KMS-11 (cell line): ENCODE results near the gene UBL4B.

ENCODE experiments used
- H2AFZ ChIP-seq: fragments of 200-600 bp; sonication (generic); 2 replicates; pipeline ENCODE4 v1.6.1; 2016; ENCODE audit warnings: antibody characterized with exemption, mixed run types, low read depth
- H3K27ac ChIP-seq: fragments of 200-600 bp; sonication (generic); 2 replicates; pipeline ENCODE4 v1.6.1; 2016; ENCODE audit warnings: mild to moderate bottlenecking, mixed run types
- H3K27me3 ChIP-seq: fragments of 200-600 bp; sonication (generic); 2 replicates; pipeline ENCODE4 v1.6.1; 2017; ENCODE audit warnings: mild to moderate bottlenecking, low read depth, mixed run types, moderate library complexity; ENCODE audit not compliant: insufficient read depth
- H3K36me3 ChIP-seq: fragments of 200-600 bp; sonication (generic); 2 replicates; pipeline ENCODE4 v1.6.1; 2017; ENCODE audit warnings: mild to moderate bottlenecking, mixed run types; ENCODE audit not compliant: insufficient read depth
- H3K4me1 ChIP-seq: fragments of 200-600 bp; sonication (generic); 2 replicates; pipeline ENCODE4 v1.6.1; 2016; ENCODE audit warnings: mild to moderate bottlenecking, low read depth, mixed run types; ENCODE audit not compliant: poor library complexity, severe bottlenecking
- H3K4me2 ChIP-seq: fragments of 200-600 bp; sonication (generic); 2 replicates; pipeline ENCODE4 v1.7.0; 2016; ENCODE audit warnings: mild to moderate bottlenecking, mixed run types
- H3K4me3 ChIP-seq: fragments of 200-600 bp; sonication (generic); IDR thresholded peaks from 2 replicates; pipeline ENCODE4 v1.6.1; 2017; ENCODE audit warnings: low read depth, low read length, mixed read lengths; ENCODE audit not compliant: insufficient read depth
- H3K79me2 ChIP-seq: fragments of 200-600 bp; sonication (generic); 2 replicates; pipeline ENCODE4 v1.6.1; 2016; ENCODE audit warnings: low read depth, mixed run types; ENCODE audit not compliant: insufficient read depth
- H3K9ac ChIP-seq: fragments of 200-600 bp; sonication (generic); 2 replicates; pipeline ENCODE4 v1.6.1; 2016; ENCODE audit warnings: mild to moderate bottlenecking, mixed run types
- H4K20me1 ChIP-seq: fragments of 200-600 bp; sonication (generic); 2 replicates; pipeline ENCODE4 v1.6.1; 2016; ENCODE audit warnings: mild to moderate bottlenecking, mixed run types; ENCODE audit not compliant: insufficient read depth
- CTCF ChIP-seq: fragments of 200-600 bp; sonication (generic); conservative IDR thresholded peaks from 2 replicates; pipeline ENCODE4 v1.6.1; 2017; ENCODE audit warnings: low read depth, mild to moderate bottlenecking, antibody characterized with exemption, low read length, moderate library complexity, mixed read lengths

The UBL4B gene

GRCh38 chr1:110112143-110112542, at the start of gene UBL4B:
TSS of gene UBL4B (plus strand) at chr1:110112443. CDS start at chr1:110112535, 92 bp downstream.
- Histone ChIP-seq H3K4me3 (no peak within 1 kb of the TSS), H2AFZ (no peak within 1 kb of the TSS), H3K4me2 (no peak within 1 kb of the TSS), H3K27me3 (peaks cover 35% of the 10 kb centered on the region), H3K36me3 (no peaks in the 10 kb centered on the region), H3K79me2 (no peaks in the 10 kb centered on the region), H3K9ac (no peak within 1 kb of the TSS), H3K27ac (no peak within 1 kb of the TSS), H4K20me1 (no peaks in the 10 kb centered on the region), H3K4me1 (no peaks in the 10 kb centered on the region)
- TF ChIP-seq CTCF = no peak

GRCh38 chr1:110062612-110063011, 49.6 kb upstream of the UBL4B start:
- no peak overlapping the region for H3K4me2 ChIP-seq
- TF ChIP-seq CTCF = no peak
- no peaks in the 10 kb centered on the region for H4K20me1 ChIP-seq
- no peaks in the 10 kb centered on the region for H3K36me3 ChIP-seq
- no peak overlapping the region for H3K27ac ChIP-seq
- H3K9ac ChIP-seq = no peak overlapping the region
- no peak overlapping the region for H2AFZ ChIP-seq
- H3K4me3 ChIP-seq = no peak overlapping the region
- H3K79me2 ChIP-seq = no peaks in the 10 kb centered on the region
- H3K27me3 ChIP-seq = no peaks in the 10 kb centered on the region
- no peaks in the 10 kb centered on the region for H3K4me1 ChIP-seq

- H3K36me3 ChIP-seq = no peaks in the 10 kb centered on the region
- no peaks in the 10 kb centered on the region for H3K27me3 ChIP-seq
- H3K4me3 ChIP-seq = no peak overlapping the region
- no peaks in the 10 kb centered on the region for H3K4me1 ChIP-seq
- no peaks in the 10 kb centered on the region for H4K20me1 ChIP-seq
- no peak overlapping the region for H3K9ac ChIP-seq
- no peaks in the 10 kb centered on the region for H3K79me2 ChIP-seq
- H3K4me2 ChIP-seq = no peak overlapping the region
- no peak overlapping the region for H3K27ac ChIP-seq
- no peak for TF ChIP-seq CTCF
- no peak overlapping the region for H2AFZ ChIP-seq
These were observed 48.5 kb upstream of the UBL4B start for GRCh38 chr1:110063781-110064180.

- H3K4me3 ChIP-seq = no peak overlapping the region
- H2AFZ ChIP-seq = no peak overlapping the region
- no peak for TF ChIP-seq CTCF
- H3K4me2 ChIP-seq = no peak overlapping the region
- no peaks in the 10 kb centered on the region for H3K79me2 ChIP-seq
- H3K9ac ChIP-seq = no peak overlapping the region
- no peaks in the 10 kb centered on the region for H3K27me3 ChIP-seq
- no peaks in the 10 kb centered on the region for H4K20me1 ChIP-seq
- H3K36me3 ChIP-seq = no peaks in the 10 kb centered on the region
- no peaks in the 10 kb centered on the region for H3K4me1 ChIP-seq
- H3K27ac ChIP-seq = no peak overlapping the region
These were observed 47.5 kb upstream of the UBL4B start for GRCh38 chr1:110064576-110065337.
